Mesodermal cell (in vitro differentiated cells): ENCODE measurements around the gene CDKL4.
"Not testable (repeated sequence)": the region's sequence is repeated elsewhere in the genome, so short reads cannot be mapped to it uniquely, and the experiment has no call there.

Experiments
- H3K27ac ChIP-seq: 2 replicates; pipeline ENCODE4 v1.7.0; 2013; ENCODE audit warnings: mild to moderate bottlenecking, low read depth, low read length, moderate library complexity; ENCODE audit not compliant: severe bottlenecking
- H3K36me3 ChIP-seq: 2 replicates; pipeline ENCODE4 v1.7.1; 2013; ENCODE audit warnings: mild to moderate bottlenecking, low read length, moderate library complexity; ENCODE audit not compliant: control insufficient read depth, insufficient read depth
- H3K4me1 ChIP-seq: one replicate; pipeline ENCODE4 v1.7.1; 2013; ENCODE audit warnings: mild to moderate bottlenecking, low read length; ENCODE audit not compliant: insufficient read depth, control insufficient read depth, poor library complexity, severe bottlenecking
- H3K4me3 ChIP-seq: 2 replicates; pipeline ENCODE4 v1.7.0; 2013; ENCODE audit warnings: low read length, control low read depth, mild to moderate bottlenecking; ENCODE audit not compliant: insufficient read depth, poor library complexity, severe bottlenecking; ENCODE audit errors: extremely low read depth
- H3K9me3 ChIP-seq: 2 replicates; pipeline ENCODE4 v1.7.1; 2013; ENCODE audit warnings: mild to moderate bottlenecking, low read length, moderate library complexity; ENCODE audit not compliant: control insufficient read depth
- WGBS, 2 experiments: methylation state at CpG; one replicate each; pipeline ENCODE4 v1.1.5; 2013; ENCODE audit warnings: missing lambda C conversion rate in 2 of 2; ENCODE audit not compliant: insufficient coverage in 2 of 2; 5-methylcytosine and 5-hydroxymethylcytosine counted together

Gene CDKL4

DNA sequence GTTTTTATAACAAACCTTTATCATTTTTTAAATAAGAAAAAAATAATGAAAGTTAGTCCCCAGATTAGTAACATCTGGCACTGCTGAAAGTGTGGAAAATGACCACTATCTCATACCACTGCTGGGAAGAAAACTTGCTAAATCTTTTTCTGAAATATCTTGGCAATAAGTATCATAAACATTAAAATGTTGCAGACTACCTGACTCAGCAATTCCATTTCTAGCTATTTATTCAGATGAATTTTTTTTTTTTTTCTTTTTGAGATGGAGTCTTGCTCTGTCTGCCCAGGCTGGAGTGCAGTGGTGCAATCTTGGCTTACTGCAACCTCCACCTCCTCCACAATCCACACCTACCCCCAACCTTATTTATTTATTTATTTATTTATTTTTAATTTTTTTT is 87.7 kb downstream of the CDKL4 start:
- Histone ChIP-seq H3K4me1 (no peaks in the 10 kb centered on the region), H3K9me3 (no peaks in the 10 kb centered on the region)

DNA sequence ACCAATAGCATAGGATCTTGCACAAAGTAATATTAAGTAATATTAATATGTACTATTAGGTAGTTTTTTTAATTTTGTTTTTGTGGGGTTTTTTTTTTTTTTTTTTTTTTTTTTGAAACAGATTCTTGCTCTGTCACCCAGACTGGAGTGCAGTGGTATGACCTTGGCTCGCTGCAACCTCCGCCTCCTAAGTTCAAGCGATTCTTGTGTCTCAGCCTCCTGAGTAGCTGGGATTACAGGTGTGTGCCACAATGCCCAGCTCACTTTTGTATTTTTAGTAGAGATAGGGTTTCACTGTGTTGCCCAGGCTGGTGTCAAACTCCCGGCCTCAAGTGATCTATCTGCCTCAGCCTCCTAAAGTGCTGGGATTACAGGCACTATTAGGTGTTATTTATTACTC is 88.2 kb downstream of the CDKL4 start:
- not testable (repeated sequence) for H3K4me3 ChIP-seq, H3K36me3 ChIP-seq, H3K27ac ChIP-seq, H3K9me3 ChIP-seq, H3K4me1 ChIP-seq
- WGBS, 2 experiments, result 93 to 95% methylated on average over 3 of the region's 4 CpGs

More for the DNA sequence above, 87.7 kb downstream of the CDKL4 start:
- no peaks in the 10 kb centered on the region for H3K36me3 ChIP-seq
- no peak overlapping the region for H3K27ac ChIP-seq
- no peak overlapping the region for H3K4me3 ChIP-seq

DNA sequence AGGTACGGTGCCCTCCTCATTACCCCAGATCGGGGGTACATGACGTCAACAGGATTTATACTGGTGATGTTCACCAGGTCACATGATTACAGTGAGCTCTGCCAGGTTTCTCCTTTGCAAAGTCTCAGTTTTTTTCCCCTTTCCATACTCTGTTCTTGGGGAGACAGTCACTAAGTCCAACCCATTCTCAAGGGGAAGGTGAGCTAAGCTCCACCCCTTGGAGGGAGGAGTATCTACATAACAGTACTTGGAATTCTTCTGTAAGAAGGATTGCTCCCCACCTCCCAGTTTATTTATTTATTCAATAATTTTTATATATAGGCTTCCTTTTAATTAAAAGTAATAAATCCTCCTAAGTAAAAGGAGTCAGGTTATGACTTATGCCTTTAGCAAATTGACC is 88.8 kb downstream of the CDKL4 start:
- no peaks in the 10 kb centered on the region for H3K4me1 ChIP-seq
- H3K27ac ChIP-seq, result no peak overlapping the region
- no peaks in the 10 kb centered on the region for H3K36me3 ChIP-seq
- H3K9me3 ChIP-seq, result no peaks in the 10 kb centered on the region
- 87 to 96% methylated on average over 3 of the region's 3 CpGs for WGBS, 2 experiments
- H3K4me3 ChIP-seq, result no peak overlapping the region

DNA sequence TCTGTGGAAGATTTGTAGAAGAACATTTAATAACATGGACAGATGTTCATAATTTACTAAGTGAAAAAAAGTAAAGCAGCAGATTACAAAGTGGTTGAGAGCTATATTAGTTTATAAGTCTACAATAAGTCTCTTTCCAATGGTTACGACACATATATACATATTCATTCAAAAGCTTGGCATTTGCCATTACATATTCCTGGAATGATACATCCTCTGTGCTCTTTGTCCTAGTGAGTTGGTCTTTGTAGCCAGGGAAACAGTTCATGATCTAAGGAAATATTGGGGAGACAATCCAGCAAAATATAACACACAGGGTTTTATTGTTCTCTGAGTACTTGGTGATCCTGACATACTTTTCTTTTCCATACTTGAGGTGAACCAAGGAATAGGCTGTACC is 90.5 kb downstream of the CDKL4 start:
- Histone ChIP-seq H3K9me3 (no peaks in the 10 kb centered on the region), H3K36me3 (no peaks in the 10 kb centered on the region), H3K4me3 (no peak overlapping the region), H3K27ac (no peak overlapping the region), H3K4me1 (no peaks in the 10 kb centered on the region)
- no CpG with 5 or more reads among the region's 1 CpG for WGBS, 2 experiments

DNA sequence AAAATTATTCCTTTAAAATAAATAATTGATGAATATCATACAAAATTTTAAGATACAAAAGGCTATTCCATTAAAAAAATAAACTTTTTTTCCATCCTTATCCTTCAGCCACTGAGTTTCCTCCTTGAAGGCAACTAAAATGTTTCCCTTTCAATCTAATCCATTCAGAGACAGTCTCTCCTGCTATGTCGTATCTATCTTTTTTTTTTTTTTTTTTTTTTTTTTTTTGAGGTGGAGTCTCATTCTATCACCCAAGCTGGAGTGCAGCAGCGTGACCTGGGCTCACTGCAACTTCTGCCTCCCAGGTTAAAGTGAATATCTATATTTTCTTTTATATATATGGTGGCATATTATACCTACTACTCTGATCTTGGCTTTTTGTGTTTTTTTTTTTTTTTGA is 91.3 kb downstream of the CDKL4 start:
- Histone ChIP-seq H3K4me1 (no peaks in the 10 kb centered on the region), H3K27ac (no peak overlapping the region), H3K9me3 (no peaks in the 10 kb centered on the region), H3K4me3 (no peak overlapping the region), H3K36me3 (no peaks in the 10 kb centered on the region)
- no CpG with 5 or more reads among the region's 2 CpGs for WGBS, 2 experiments

DNA sequence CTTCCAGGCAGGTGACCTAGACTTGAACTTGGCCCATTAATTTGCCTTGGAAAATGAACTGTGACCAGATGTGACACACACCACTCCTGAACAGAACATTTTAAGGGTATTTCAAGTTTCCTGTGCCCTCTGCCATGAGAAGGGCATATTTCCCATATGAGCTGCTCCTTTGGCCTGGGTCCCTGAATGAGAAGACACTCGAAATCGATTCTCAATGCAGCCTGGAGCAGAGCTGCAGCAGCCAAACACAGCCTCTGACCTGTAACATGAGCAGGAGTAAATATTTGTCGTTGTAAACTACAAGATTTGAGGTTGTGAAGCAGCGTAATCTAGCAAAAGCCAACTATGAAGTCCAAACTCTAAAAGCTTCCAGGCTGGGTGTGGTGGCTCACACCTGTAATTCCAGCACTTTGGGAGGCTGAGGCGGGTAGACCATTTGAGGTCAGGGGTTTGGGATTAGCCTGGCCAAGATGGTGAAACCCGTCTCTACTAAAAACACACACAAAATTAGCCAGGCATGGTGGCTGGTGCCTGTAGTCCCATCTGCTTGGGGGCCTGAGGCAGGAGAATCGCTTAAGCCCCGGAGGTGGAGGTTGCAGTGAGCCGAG is 92.8 kb downstream of the CDKL4 start:
- no peak overlapping the region for H3K27ac ChIP-seq
- WGBS, 2 experiments, result 73 to 74% methylated on average over 3 to 6 of the region's 9 CpGs

DNA sequence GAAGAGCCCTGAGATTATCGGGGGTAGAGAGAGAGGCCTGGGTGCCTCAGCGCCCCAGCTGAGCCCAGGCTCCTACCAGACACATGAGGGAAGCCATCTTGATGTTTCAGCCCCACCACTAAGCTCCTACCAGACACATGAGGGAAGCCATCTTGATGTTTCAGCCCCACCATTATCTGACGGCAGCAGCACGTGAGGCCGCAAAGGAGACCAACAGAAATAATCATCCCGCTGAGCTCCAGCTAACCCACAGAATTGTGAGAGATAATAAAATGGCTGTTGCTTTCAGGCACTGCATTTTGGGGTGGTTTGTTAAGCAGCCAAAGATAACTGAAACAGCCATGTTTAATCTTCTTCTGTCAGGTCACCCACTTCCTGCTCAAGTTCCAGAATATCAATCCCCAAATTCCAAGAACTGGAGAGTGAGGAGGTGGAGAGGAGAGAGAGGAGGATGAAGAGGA is 93.6 kb downstream of the CDKL4 start:
- H3K9me3 ChIP-seq, result no peaks in the 10 kb centered on the region
- no peaks in the 10 kb centered on the region for H3K4me1 ChIP-seq
- no peaks in the 10 kb centered on the region for H3K36me3 ChIP-seq
- no peak overlapping the region for H3K4me3 ChIP-seq
- H3K27ac ChIP-seq, result no peak overlapping the region
- WGBS, 2 experiments, result 100% methylated on average over 4 to 6 of the region's 6 CpGs

More for the DNA sequence above, 92.8 kb downstream of the CDKL4 start:
- H3K36me3 ChIP-seq, result no peaks in the 10 kb centered on the region
- no peaks in the 10 kb centered on the region for H3K4me1 ChIP-seq
- H3K4me3 ChIP-seq, result no peak overlapping the region
- H3K9me3 ChIP-seq, result no peaks in the 10 kb centered on the region

DNA sequence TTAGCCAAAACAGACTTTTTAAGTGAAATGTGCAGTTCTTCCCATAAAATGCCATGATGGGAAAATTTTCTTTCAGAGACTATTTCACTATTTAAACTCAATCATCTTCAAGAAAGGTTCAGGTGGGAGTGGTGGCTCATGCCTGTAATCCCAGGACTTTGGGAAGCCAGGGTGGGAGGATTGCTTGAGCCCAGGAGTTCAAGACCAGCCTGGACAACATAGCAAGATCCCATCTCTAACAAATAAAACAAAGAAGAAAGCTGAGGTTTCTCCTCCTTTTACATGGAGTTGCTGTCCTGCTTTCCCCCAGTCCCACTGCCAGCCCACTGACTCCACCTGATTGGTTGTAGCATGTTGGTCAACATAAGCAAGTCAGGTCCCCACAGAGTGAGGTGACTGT is 97.1 kb downstream of the CDKL4 start:
- Histone ChIP-seq H3K9me3 (no peaks in the 10 kb centered on the region), H3K4me1 (peaks cover 5% of the 10 kb centered on the region), H3K27ac (no peak overlapping the region), H3K36me3 (no peaks in the 10 kb centered on the region), H3K4me3 (no peak overlapping the region)

DNA sequence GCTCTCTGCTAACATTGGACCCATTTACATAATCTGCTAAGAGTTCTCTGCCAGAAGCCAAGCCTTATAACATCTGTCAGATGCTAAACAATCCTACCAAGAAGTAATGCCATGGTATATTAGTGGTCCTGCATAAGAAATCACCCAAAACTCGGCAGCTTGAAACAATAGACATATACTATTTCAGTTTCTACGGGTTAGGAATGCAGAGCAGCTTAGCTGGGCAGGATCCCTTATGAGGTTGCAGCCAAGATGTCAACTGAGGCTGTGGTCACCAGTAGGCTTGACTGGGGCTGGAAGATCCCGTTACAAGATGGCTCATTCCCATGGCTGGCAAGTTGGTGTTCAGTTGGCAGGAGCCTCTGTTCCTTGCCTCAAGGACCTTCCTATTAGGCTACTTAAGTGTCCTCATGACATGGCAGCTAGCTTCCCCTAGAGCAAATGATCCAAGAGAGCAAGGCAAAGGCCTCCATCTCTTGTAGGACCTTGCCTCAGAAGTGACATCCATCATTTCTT is 97.8 kb downstream of the CDKL4 start:
- Histone ChIP-seq H3K4me1 (peaks cover 6% of the 10 kb centered on the region), H3K36me3 (no peaks in the 10 kb centered on the region), H3K27ac (no peak overlapping the region), H3K4me3 (no peak overlapping the region), H3K9me3 (no peaks in the 10 kb centered on the region)
- 86 to 100% methylated on average over 2 of the region's 3 CpGs for WGBS, 2 experiments

DNA sequence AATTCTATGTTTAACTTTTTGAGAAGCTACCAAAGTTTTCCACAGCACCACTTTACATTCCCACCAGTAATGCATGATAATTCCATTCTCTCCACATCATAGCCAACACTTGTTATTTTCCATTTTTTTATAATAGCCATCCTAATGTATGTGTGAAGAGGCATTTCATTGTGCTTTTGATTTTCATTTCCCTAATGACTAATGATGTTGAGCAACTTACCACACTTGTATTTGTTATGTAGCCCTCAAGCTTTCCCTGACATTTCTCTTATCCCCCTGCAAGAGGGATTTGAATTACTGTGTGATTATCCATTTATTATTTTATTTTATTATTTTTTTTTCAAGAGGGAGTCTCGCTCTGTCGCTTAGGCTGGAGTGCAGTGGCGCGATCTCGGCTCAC is 99.4 kb downstream of the CDKL4 start:
- no peaks in the 10 kb centered on the region for H3K9me3 ChIP-seq
- no peak overlapping the region for H3K4me3 ChIP-seq
- no peaks in the 10 kb centered on the region for H3K36me3 ChIP-seq
- no CpG with 5 or more reads among the region's 5 CpGs for WGBS, 2 experiments
- H3K27ac ChIP-seq, result no peak overlapping the region
- peaks cover 6% of the 10 kb centered on the region for H3K4me1 ChIP-seq

DNA sequence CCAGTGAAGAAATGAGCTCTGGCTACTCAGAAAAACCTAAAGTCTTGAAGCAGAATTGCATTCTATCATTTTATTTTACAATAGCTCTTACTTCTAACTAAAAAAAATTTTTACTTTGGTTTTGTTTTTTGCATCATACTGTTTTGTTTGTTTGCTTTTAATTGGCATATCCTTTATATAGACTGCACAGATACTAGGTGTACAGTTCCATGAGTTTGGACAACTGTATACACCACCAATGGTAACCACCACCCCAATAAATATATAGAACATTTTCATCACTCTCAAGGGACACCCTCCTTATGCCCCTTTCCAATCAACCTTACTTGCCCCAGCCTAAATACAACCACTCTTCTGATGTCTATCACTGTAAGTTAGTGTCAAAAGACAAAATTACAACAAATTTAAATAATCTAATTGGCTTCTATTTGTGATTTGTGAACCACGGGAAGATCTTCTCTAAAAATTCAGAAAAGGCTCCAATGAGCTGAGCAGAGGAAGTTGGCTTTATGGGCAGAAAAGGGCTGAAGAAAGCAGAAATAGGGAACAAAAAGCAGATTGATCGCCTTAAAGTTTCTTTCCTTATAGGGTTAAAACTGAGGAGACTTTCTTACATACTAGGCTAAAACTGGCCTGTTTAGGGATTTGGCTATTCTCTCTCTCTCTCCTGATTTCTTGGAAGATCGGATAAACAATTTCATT is 100.7 kb downstream of the CDKL4 start:
- Histone ChIP-seq H3K4me1 (peaks cover 6% of the 10 kb centered on the region), H3K27ac (no peak overlapping the region), H3K36me3 (no peaks in the 10 kb centered on the region), H3K4me3 (no peak overlapping the region), H3K9me3 (no peaks in the 10 kb centered on the region)
- WGBS, 2 experiments, result 100% methylated on average over 1 to 2 of the region's 3 CpGs
